Measurements from ENCODE around the gene ZNF365.

ZNF365 gene

DNA sequence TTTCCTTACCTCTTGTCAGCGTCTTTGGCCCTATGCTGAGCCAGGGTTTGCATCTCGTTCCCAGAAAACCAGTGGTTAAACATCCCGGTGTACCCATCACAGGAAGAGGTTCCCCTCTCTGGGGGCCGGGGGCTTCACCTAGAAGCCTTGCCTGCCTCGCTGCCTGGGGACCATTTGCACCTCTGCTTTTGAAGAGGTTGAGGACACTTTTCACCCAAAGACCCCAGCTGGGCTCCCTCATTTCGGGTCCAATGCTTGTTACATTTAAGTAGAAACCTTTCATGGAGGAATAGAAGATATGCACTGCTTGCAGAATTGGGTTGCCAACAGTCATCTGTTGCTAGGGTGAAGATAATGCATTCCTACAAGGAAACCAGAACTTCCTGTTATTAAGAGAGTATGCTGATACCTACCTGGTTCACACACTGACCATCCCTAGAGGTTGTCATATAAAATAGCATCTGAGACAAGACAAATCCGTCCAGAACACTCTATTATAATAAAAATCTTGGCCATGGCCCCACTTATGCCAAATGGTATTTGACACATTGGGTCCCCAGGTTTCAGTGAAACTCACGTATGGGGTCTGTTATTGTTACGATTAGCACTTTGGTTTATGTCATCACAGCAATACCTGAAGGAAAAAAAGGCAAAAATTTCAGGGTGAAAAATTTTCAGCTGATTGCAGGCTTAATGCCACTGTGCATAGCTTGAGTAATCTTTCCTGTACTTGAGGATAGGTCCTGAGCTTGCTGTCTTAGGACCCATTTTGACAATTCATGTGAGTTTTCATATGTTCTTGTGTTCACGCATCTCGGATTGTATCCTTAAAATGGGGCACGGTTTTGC lies 917 bp downstream of the ZNF365 start:
- TF ChIP-seq SIN3A (IDR thresholded peaks at IDR 0.05; ENCODE audit: borderline replicate concordance, insufficient read depth, low read length) = no peak
- TF ChIP-seq POLR2AphosphoS5 (IDR thresholded peaks at IDR 0.05; ENCODE audit: low read depth, low read length) = no peak
- TF ChIP-seq, protein P1, sequence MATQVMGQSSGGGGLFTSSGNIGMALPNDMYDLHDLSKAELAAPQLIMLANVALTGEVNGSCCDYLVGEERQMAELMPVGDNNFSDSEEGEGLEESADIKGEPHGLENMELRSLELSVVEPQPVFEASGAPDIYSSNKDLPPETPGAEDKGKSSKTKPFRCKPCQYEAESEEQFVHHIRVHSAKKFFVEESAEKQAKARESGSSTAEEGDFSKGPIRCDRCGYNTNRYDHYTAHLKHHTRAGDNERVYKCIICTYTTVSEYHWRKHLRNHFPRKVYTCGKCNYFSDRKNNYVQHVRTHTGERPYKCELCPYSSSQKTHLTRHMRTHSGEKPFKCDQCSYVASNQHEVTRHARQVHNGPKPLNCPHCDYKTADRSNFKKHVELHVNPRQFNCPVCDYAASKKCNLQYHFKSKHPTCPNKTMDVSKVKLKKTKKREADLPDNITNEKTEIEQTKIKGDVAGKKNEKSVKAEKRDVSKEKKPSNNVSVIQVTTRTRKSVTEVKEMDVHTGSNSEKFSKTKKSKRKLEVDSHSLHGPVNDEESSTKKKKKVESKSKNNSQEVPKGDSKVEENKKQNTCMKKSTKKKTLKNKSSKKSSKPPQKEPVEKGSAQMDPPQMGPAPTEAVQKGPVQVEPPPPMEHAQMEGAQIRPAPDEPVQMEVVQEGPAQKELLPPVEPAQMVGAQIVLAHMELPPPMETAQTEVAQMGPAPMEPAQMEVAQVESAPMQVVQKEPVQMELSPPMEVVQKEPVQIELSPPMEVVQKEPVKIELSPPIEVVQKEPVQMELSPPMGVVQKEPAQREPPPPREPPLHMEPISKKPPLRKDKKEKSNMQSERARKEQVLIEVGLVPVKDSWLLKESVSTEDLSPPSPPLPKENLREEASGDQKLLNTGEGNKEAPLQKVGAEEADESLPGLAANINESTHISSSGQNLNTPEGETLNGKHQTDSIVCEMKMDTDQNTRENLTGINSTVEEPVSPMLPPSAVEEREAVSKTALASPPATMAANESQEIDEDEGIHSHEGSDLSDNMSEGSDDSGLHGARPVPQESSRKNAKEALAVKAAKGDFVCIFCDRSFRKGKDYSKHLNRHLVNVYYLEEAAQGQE (IDR thresholded peaks at IDR 0.05; ENCODE audit: insufficient read depth in 1 of 2, low read depth in 2 of 2, low read length in 2 of 2) = no peak
- no peak for TF ChIP-seq TAF1 (IDR thresholded peaks at IDR 0.05; ENCODE audit: borderline replicate concordance, insufficient read depth, low read length)
- no peak for TF ChIP-seq FOXP2 (optimal IDR thresholded peaks at IDR 0.05; ENCODE audit: borderline replicate concordance, extremely low read depth, extremely low read length, insufficient read depth)

DNA sequence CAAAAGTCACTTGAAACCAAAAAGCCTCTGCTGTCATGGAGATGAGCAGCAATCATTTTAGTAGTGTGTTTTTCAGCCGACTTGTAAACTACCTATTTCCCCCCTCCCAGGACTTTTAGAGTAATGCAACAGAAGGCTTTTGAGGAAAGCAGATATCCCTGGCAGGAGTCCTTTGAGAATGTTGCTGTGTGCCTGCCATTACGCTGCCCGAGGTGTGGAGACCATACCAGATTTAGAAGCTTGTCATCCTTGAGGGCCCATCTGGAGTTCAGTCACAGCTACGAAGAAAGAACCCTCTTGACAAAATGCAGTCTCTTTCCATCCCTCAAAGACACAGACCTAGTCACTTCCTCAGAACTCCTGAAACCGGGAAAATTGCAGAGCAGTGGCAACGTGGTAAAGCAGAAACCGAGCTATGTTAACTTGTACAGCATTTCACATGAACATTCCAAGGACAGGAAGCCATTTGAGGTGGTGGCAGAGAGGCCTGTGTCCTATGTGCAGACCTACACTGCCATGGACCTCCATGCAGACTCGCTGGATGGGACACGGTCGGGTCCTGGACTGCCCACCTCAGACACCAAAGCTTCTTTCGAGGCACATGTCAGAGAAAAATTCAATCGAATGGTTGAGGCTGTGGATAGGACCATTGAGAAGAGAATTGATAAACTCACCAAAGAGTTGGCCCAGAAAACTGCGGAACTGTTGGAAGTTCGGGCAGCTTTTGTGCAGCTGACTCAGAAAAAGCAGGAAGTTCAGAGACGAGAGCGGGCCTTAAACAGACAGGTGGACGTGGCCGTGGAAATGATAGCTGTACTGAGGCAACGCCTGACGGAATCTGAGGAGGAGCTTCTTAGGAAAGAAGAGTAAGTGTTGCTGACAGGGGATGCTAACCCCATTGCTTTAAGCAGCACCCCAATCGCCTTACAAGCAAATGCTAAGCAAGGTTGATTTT lies 2.2 kb downstream of the ZNF365 start:
- TF ChIP-seq, protein P1 (IDR thresholded peaks at IDR 0.05; ENCODE audit: insufficient read depth in 1 of 2, low read depth in 2 of 2, low read length in 2 of 2) = no peak
- TF ChIP-seq TAF1 (IDR thresholded peaks at IDR 0.05; ENCODE audit: borderline replicate concordance, insufficient read depth, low read length) = no peak
- TF ChIP-seq POLR2AphosphoS5 (IDR thresholded peaks at IDR 0.05; ENCODE audit: low read depth, low read length) = no peak
- no peak for TF ChIP-seq SIN3A (IDR thresholded peaks at IDR 0.05; ENCODE audit: borderline replicate concordance, insufficient read depth, low read length)
- no peak for TF ChIP-seq FOXP2 (optimal IDR thresholded peaks at IDR 0.05; ENCODE audit: borderline replicate concordance, extremely low read depth, extremely low read length, insufficient read depth)

DNA sequence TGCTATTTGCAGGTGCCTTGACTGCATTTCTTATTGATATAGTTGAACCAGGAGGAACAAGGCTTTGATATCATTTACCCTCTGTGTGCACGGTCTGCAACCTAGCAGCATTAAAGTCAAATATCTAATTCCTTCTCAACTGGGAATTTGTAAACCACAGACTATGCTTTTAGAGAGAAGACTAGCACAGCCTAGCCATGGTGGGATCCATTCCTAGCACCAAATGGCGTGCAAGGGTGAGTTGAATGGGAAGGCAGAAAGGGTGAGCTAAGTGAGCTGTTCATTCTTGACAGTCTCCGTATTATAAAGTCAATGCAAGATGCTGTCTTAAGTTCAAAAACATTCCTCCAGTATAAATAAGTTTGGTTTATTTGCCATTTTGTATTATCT lies 2.9 kb downstream of the ZNF365 start:
- no peak for TF ChIP-seq TAF1 (IDR thresholded peaks at IDR 0.05; ENCODE audit: borderline replicate concordance, insufficient read depth, low read length)
- no peak for TF ChIP-seq FOXP2 (optimal IDR thresholded peaks at IDR 0.05; ENCODE audit: borderline replicate concordance, extremely low read depth, extremely low read length, insufficient read depth)
- TF ChIP-seq, protein P1 (IDR thresholded peaks at IDR 0.05; ENCODE audit: insufficient read depth in 1 of 2, low read depth in 2 of 2, low read length in 2 of 2) = no peak
- no peak for TF ChIP-seq POLR2AphosphoS5 (IDR thresholded peaks at IDR 0.05; ENCODE audit: low read depth, low read length)
- no peak for TF ChIP-seq SIN3A (IDR thresholded peaks at IDR 0.05; ENCODE audit: borderline replicate concordance, insufficient read depth, low read length)

DNA sequence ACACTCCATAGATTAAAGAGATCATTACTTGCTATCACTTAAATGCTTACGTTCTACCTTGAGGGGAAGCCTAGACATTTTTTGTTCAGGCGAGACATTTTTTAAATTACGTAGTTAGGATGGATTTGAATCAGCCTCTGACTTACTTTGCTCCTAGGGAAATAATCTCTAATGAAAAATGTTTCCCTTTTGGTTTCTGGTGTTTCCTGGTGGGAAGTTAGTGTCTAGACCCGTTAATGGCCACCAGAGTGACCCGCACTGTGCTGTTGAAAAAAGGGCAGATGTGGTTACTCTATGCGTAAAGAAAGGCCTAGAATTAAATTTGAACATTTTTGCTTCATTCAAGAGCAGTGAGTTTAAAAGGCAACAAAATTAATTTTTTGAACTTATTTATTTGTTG lies 3.8 kb downstream of the ZNF365 start:
- no peak for TF ChIP-seq FOXP2 (optimal IDR thresholded peaks at IDR 0.05; ENCODE audit: borderline replicate concordance, extremely low read depth, extremely low read length, insufficient read depth)
- no peak for TF ChIP-seq SIN3A (IDR thresholded peaks at IDR 0.05; ENCODE audit: borderline replicate concordance, insufficient read depth, low read length)
- no peak for TF ChIP-seq POLR2AphosphoS5 (IDR thresholded peaks at IDR 0.05; ENCODE audit: low read depth, low read length)
- TF ChIP-seq, protein P1 (IDR thresholded peaks at IDR 0.05; ENCODE audit: insufficient read depth in 1 of 2, low read depth in 2 of 2, low read length in 2 of 2) = no peak
- no peak for TF ChIP-seq TAF1 (IDR thresholded peaks at IDR 0.05; ENCODE audit: borderline replicate concordance, insufficient read depth, low read length)
